HG03565 (cell line): ENCODE measurements around the gene UMOD.

Experiments used
- ATAC-seq: cut with Tn5 transposase; IDR thresholded peaks from one replicate; pipeline ENCODE4 v1.9.1; 2021; ENCODE audit warnings: mild to moderate bottlenecking, moderate library complexity; ENCODE audit not compliant: unreplicated experiment

Gene UMOD

DNA sequence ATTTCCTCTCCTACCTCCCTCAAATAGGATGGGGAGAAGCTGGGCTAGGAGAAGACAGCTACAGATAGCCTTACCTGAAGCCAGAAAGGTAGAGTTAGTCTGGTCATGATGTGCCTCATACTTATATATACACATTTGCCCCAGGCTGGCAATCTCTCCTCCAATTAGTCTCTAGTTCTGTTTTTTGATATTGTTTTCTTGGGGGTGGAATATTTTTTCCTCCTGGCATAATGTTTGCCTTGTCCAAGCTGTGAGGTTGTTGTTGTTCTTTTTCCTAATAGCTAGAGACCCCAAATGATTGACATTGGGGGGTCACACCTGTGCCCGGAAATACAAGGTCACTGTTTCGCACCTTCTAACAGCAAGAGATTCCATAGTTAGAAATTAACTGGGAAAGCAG lies at the start of gene UMOD:
Gene UMOD (minus strand): TSS at position 101 of the 400 bp plus-strand sequence. CDS start 1,978 bp downstream, outside the sequence.
- no peak for ATAC-seq

DNA sequence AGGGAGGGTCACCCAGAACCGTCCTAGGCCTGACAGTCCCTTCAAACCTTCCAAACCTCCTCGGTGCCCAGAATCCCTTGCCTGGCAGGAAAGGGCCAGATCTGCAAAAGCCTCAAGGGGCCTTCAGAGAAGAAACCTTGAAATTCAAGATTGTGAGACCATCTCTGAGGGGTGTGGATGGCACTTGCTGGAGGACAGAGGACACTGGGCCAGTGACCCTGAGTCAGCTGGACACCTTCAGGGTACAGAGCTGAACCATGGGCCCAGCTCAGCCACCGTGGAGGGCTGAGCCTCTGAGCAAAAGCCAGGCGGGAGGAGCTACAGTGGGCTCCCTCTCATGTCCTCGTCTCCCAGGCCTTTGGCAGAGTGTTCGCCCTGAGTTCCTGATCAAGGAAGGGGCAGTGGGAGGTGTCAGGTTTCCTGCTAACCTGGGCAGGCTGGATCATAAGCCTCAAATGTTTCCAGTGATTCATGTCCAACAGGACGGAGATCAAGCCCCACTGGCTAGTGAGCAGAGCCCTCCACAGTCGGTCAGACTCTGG lies 49.0 kb upstream of the UMOD start:
- ATAC-seq = no peak

DNA sequence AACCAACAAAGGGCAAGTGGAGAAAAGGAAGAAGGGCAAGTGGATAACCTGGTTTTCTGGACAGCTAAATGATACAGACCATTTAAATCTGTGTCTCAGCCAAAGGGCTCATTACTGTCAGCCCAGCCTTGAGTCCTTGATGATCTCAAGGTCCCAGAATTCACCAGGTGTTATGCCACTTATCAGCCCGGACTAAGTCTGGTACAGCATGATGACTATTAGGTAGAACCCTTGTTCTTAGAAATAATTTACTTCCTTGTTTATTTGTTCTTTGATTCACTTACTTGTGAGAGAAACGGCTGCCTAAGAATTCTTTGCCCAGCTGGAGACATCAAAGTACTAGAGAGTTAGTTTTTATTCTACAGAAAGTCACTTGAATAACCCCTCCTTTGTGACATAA lies 48.6 kb upstream of the UMOD start:
- no peak for ATAC-seq

DNA sequence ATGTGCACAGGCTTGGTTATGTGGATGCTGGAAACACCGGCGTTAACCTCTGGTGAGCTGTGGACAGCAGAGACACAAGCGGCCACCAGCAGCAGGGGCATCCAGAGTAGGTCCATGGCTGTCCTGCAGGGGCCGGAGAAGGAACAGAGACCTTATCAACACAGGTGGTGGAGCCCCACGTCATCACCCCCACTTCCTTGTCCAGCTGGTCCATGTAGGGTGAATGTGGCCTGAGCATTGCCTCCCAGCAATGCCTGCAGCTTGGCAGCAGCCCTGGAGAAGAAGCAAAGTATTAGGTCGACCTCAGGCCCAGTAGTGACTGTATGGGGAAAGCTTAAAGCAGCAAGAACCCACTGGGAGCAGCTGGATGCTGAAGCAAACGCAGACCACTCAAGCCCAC lies 46.7 kb upstream of the UMOD start:
- ATAC-seq = no peak

DNA sequence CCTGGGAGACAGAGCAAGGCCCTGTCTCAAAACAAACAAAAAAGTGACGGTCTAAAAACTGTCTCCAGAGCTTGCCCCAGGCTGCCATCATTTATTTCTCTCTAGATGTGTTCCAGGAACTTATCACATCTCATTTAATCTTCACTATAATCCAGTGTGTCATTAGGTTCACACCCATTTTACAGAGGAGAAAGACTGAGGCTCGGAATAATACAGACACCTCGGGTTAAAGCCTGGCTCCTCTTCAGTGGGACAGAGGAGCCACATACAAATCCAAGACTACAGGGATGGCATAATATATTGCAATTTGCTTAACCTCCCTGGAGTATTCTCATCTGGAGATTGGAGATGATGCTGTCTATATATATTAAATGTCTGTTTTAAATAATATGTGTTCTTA lies 46.1 kb upstream of the UMOD start:
- no peak for ATAC-seq

DNA sequence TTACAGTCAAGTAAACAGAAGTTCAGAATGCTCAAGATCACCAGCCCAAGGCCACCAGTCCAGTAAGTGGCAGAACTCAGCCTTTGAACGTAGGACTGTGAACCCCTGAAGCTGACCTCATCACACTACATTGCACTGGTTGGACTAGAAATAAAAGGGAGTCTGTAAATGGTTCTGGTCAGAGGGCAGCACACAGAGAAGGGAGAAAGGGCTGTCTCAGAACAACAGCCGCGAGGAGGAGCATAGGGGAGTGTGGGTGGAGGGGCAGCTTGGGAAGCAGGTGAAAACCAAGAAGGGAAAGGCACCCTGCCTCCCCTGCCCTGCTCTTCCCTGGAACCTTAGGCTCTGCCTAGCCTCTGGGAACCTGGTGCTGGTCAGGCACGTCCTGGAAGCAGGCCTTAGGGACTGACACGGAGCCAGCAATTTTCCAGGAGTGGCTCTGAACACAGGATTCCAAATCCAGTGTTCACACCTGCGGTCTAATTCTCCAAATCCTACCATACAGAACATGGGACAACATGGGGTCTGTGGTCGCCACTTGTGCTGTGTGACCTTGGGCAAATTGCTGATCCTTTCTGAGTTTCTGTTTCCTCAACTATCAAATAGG lies 45.1 kb upstream of the UMOD start:
- ATAC-seq = no peak

DNA sequence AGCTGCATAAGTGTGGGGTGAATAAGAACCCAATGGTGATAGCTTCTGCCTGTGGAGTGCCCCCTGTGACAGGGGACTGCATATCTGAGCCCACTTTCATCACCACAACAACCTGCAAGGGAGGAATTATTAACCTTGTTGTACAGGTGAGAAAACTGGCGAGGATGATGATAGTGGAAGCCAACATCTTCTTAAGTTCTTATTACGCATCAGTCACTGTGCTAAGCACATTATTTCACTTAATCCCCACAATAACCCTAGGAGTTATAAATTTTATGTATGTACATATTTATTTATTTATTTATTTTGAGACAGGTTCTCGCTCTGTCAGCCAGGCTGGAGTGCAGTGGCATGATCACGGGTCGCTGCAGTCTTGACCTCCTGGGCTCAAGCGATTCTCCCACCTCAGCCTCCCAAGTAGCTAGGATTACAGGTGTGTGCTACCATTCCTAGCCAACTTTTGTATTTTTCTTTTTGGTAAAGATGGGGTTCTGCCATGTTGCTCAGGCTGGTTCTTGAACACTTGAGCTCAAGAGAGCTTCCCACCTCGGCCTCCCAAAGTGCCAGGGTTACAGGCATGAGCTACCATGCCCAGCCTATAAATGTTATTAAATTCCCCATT lies 44.4 kb upstream of the UMOD start:
- no peak for ATAC-seq

DNA sequence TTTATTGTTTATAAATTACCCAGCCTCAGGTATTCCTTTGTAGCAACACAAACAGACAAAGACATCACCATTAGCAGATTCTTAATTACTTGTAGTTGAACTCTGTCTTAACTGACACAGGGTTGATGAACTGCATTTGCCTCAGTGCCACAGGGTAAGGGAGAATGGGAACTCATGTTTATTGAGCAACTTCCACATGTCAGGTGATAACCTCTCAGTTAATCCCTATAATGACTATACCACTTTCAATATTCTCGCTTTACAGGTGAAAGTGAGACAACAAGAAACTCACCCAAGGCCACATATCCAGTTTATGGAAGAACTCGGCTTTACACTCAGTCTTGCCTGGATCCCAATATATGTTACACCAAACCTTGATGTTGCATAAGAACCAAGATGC lies 43.4 kb upstream of the UMOD start:
- ATAC-seq = no peak

DNA sequence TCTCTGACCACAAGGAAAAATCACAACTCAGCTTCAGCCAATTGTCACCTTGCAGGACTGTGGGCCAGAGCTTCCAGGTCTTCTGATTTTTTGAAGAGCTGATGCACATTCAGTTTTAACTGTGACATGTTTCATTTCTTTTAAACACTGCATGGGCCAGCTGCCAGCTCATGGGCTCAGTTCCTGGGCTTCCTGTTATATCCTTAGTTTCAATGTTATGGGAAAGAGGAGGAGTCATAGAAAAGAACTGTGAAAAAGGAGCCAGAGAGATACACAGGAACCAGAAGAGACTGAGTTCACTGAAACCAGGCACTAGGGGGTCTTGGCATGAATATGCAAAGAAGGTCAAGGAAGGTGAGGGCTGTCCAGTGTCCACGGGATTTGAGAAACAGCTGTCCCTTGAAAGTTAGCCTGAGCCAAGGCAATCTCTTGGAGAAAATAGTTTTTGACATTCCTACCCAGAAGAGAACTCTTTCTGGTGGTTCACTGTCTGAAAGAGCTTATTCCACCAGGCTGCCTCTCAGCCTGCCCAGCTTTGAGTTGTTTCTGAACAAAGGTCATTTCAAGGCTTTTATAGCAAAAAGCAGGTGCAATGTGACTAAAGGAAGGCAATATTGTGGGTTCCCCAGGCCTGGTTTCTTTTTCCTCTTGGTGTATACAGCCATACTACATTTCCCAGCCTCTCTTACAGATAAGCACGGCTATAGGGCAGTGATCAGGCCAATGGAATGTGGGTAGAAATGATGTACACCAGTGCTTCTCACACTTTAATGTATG lies 41.5 kb upstream of the UMOD start:
- no peak for ATAC-seq

DNA sequence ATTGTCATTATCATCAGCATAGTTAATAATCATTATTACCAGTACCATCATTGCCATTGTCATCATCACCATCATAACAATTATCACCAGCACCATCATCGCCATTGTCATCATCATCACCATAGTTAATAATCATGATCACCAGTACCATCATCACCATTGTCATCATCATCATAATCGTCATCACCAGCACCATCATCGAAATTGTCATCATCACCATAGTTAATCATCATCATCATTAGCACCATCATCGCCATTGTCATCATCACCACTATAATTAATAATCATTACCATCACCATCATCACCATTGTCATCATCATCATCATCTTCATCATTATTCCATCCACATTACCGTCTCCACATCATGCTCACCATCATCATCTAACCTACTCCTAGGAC lies 38.5 kb upstream of the UMOD start:
- no peak for ATAC-seq

DNA sequence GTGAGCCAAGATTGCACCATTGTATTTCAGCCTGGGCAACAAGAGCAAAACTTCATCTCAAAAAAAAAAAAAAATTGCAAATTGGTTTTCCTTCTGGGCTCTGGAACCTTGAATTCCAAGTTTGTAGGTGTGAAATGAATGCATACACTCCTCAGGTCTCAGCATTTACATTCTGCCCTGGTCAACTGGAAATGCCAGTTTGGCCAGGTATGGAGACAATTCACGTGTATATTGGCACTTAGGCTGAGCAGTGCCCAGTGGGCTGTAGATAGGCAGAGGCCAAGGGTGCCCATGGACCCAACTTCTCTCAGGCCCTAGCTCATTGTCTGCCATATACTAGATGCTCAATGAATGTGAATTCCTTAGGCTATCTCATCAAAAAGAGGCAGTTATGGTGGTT lies 36.3 kb upstream of the UMOD start:
- ATAC-seq = no peak

DNA sequence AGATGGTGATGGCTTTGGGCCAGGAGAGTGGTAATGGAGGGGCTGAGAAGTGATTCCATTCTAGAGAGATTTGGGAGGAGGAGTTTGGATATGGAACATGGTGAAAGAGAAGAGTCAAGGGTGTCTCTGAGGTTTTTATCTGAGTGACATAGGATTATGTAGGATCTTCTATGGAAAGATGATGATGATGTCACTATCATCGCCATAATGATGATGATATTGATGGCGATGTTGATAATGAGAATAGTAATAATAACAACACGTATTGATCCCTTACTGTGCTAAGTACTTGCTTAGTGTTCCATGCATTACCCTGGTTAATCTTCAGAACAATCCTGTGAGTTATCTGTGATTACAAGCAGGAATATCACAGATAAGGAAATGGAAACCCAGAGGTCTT lies 35.5 kb upstream of the UMOD start:
- ATAC-seq = no peak

DNA sequence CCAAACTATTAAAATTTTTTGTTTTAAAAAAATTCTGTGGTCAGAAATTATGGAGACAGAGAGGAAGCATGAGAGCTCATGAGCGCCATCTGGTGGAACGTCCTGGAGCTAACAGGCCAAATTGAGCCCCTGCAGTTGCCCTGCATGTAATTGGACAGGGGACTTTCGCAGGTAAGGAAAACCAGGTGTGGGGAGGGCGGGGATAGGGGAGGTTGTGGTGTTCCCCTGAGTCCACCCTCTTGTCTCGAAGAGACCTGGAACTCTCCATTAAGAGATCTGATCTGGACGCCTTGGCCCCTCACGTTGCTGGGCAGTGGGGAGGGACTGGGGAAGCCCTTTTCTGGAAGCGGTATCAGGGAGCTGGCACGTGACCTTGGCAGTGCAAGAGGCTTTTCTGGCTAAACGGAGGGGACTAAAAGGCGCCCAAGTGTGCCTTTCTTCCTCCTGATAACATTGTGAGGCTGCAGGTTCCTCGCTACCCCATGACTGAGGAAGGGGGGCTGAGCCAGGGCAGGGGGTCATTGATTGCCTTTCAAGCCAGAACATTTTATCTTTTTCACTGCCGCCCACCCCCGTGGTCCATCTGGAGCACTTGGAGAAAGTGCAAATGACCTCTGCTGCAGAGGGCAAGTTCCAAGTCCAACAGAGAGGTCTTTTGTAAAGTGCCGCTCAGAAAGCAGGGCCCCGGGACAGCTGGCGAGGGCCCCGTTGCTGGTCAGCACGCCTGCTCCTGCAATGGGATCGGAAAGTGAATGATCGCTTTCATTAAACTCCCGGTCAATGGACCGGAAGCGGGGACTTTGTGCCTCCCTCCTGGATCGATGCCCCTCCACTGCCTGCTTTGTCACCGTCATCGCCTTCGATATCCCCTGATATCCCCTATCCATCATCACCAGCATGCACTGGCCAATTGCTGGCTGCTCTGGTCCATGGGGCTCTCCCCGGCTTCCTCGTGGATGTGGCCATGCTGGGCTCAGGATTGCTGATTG lies 33.6 kb upstream of the UMOD start:
- ATAC-seq = no peak

DNA sequence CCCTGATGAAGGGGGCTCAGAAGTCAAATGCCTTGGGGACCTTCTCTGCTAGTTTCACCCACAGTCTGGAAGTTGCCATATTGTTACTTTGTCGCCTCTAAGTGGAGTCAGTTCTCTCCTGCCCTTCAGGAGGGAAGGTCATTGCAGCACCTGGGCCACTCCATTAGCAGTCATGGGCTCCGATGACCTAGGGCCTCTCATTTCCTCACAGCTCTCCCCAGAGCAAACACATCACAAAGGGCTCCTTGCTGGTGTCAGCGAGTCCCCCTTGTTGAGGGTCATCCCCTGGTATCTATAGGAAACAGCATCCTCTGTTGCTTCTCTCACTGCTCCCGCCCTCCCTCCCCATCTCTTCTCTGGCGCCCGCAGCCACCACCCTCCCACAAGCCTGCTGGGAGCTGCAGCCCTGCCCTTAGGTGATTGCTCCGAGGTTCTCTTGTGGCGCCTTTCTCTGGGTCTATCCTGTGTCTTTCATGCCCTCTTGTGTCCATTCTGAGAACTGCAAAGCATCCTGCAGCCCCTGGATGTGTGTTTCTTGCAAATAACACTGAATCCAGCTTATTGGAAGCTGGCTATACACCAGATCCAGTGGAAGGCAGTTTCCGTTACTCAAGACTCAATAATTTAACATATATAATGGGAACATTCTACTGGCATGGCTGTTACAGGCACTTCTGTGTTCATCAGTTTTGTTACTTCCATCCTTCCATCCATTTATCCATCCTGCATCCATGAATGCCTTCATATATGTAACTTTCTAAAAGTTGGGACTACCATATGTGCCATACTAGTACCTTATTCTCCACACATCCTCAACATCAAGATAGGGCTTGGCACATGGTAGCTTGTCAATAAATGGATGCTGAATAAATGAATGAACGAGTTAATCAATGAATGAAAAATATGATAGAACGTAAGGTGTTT lies 30.9 kb upstream of the UMOD start:
- ATAC-seq = no peak

DNA sequence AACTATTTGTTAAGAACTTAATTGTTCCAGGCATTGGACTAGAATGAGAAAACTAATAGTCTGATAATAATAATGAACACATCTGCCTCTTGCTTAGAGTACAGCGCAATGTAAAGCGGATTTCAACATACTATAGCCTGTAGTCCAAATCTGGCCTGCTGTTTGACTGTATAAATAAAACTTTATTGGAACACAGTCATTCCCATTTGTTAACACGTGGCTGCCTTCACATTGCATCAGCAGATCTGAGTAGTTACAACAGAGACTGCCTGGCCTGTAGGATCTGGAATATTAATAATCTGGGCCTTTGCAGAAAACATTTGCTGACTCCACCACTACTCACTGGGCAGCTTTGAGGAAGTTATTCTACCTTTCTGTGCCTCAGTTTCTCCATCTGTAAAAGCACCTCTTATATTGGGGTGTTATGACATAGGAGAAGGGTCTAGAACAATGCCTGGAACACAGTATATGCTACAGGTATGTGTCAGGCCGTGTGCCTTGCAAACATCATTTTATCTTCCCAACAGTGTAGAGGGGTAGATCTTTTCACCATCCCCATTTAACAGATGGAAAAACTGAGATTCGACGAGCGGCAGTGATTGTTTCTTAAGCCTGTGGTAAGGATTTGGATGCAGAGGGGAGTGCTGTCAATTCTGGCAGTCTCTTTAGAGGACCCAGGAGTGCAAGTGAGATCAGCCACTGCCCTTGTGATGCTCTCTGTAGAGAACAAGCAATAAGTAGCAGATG lies 29.9 kb upstream of the UMOD start:
- ATAC-seq = no peak

DNA sequence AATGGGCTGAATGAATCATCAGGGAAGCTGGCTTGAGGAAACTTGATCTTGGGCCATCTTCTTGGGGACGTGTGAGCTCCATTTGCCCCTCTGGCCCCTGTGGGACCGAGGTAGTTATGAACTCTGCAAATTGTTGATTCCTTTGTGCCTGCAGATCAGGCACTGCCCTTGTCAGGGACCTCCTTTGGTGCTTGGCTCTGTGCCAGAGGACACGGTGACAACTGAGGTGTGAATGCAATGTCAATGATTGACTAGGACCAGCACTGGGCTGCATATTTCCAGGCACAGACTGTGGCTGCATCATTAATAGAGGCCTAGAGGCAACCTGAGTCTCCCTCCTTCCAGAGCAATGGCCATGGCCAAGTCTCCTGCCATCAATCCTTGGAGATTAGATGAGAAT lies 28.3 kb upstream of the UMOD start:
- no peak for ATAC-seq

DNA sequence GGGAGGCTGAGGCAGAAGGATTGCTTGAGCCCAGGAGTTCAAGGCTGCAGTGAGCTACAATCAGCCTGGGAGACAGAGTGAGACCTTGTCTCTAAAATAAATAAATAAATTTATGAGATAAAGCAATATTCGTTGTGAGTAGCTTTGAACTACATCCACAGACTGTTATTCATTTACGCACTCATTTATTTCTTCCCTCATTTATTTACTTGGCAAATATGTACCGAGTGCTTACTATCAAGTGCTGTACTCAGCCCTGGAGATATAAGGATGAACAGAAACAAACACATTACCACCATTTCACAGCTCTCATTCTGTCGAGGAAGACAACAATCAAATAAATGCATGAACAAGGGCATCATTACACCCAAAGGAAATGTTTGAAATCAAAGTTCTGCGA lies 24.7 kb upstream of the UMOD start:
- ATAC-seq = no peak

DNA sequence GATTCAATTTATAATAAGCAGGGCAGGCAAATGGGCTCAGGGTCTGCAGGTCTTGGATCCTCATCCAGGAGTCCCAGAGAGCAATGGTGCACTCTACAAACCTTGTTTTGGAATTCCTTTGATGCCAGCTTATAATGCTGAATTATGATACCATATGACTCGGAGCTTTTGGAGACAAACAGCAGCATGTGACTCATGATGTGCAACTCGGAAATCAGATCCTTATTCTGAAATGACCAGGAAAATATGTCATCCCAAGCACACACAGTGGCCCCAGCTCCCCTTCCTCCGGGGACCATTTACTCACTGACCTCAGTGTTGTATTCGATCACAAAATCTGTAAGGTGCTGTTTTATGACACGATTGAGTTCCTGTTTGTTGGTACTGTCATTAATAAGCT lies 20.2 kb upstream of the UMOD start:
- ATAC-seq = no peak

DNA sequence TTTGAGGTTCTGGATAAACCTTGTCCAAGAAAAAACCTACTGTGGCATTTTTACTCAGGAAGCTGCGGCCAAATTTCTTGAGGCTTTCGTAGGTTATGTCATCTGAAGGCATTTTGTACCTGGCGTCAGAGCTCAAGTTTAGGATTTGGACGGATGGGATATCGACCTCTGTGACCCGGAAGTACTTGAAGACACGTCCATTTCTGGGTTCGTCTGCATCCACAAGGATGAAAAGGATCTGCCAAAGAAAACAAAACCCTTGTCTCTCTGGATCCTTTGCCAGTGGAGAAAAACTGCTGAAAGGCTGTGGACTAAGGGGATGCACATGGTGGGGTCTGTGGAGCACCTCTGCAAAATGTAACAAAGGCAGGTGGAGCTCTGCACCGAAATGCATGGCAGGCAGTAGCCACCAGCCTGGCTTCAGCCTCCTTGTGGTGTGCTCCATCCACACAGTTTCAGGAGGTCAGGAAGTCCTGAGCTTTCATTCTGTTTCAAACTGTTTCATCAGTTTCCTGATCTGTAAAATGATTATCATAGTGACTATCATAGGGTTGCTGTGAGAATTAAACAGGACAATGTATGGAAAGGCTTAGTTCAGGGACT lies 17.0 kb upstream of the UMOD start:
- no peak for ATAC-seq
